Caco-2 (cell line): ENCODE data around the gene ZNHIT6. TPM values are rescaled to one million over a fixed set of nuclear protein-coding genes. Genes with fewer than 3 reads are reported as not detected.

Experiments used
- BruUV-seq: library from RNA; stranded (reverse); fragments of 400-500 nt; replicated peaks from 2 replicates; lab custom pipeline; 2021; lab: Mats Ljungman, UMichigan
- CTCF ChIA-PET: fragments of 300-600 bp; sonication (Branson Sonifier 250); formaldehyde crosslinking; loops from one replicate; lab custom pipeline; 2022; ENCODE audit warnings: antibody characterized with exemption; lab: Charles Lee
- POLR2A ChIA-PET: fragments of 300-600 bp; sonication (Branson Sonifier 250); formaldehyde crosslinking; loops from one replicate; lab custom pipeline; 2022; ENCODE audit warnings: antibody characterized with exemption; lab: Charles Lee
- DNase-seq, 2 experiments: peaks; one replicate each; pipeline versions ENCODE4 v3.0.0 to v3.0.0-alpha.2; 2020 to 2022
- H3K27me3 ChIP-seq: replicated peaks from 2 replicates; pipeline ENCODE4 v1.6.0; 2011; ENCODE audit warnings: low read length; ENCODE audit not compliant: control insufficient read depth, insufficient read depth
- H3K36me3 ChIP-seq: 2 replicates; pipeline ENCODE4 v1.5.1; 2011; ENCODE audit warnings: low read length; ENCODE audit not compliant: control insufficient read depth, insufficient read depth
- H3K4me1 ChIP-seq: fragments of 250-450 bp; sonication (Bioruptor Pico); 2 replicates; pipeline ENCODE4 v1.5.1; 2020; ENCODE audit warnings: mild to moderate bottlenecking
- H3K4me3 ChIP-seq: 2 replicates; pipeline ENCODE4 v1.5.1; 2011; ENCODE audit warnings: low read depth, mild to moderate bottlenecking, control low read depth, low read length
- H3K9me3 ChIP-seq: fragments of 250-450 bp; sonication (Bioruptor Pico); 2 replicates; pipeline ENCODE4 v1.5.1; 2020; ENCODE audit warnings: mild to moderate bottlenecking, moderate library complexity
- H3K27ac Mint-ChIP-seq: one replicate; pipeline ENCODE4 v1.8.0; 2022; ENCODE audit warnings: mixed read lengths; ENCODE audit not compliant: unreplicated experiment
- H3K27me3 Mint-ChIP-seq: one replicate; pipeline ENCODE4 v1.8.0; 2022; ENCODE audit warnings: mixed read lengths; ENCODE audit not compliant: insufficient read depth, unreplicated experiment
- H3K36me3 Mint-ChIP-seq: one replicate; pipeline ENCODE4 v1.8.0; 2022; ENCODE audit warnings: mild to moderate bottlenecking, mixed read lengths; ENCODE audit not compliant: insufficient read depth, unreplicated experiment
- H3K4me1 Mint-ChIP-seq: one replicate; pipeline ENCODE4 v1.8.0; 2022; ENCODE audit warnings: low read depth, mixed read lengths; ENCODE audit not compliant: unreplicated experiment
- H3K4me3 Mint-ChIP-seq: one replicate; pipeline ENCODE4 v1.8.0; 2022; ENCODE audit warnings: mild to moderate bottlenecking, moderate library complexity, mixed read lengths; ENCODE audit not compliant: unreplicated experiment
- H3K9me3 Mint-ChIP-seq: one replicate; pipeline ENCODE4 v1.8.0; 2022; ENCODE audit warnings: mixed read lengths; ENCODE audit not compliant: unreplicated experiment
- intact Hi-C: fragments of 100-400 bp; cut with micrococcal nuclease; formaldehyde crosslinking; loops from one replicate; pipeline ENCODE4 v1.10.0; 2022; ENCODE audit not compliant: unreplicated experiment
- total RNA-seq: library from RNA; stranded (reverse); gene quantifications from 2 replicates; pipeline ENCODE4 v1.2.3, GENCODE V29; 2022
- TF ChIP-seq, protein P1 (sequence below), 2 experiments: fragments of 200-600 bp in 1 of 2; IDR thresholded peaks; 1 replicate in 1 of 2; 2 replicates in 1 of 2; pipeline versions ENCODE4 v1.5.1 to v1.8.0; 2011 to 2022; ENCODE audit warnings: antibody characterized with exemption in 1 of 2, control low read depth in 1 of 2, inconsistent platforms in 1 of 2, low read depth in 1 of 2, low read length in 1 of 2, mild to moderate bottlenecking in 1 of 2, moderate library complexity in 1 of 2; ENCODE audit not compliant: insufficient read depth in 1 of 2, severe bottlenecking in 1 of 2, unreplicated experiment in 1 of 2

Gene ZNHIT6
- total RNA-seq, 1 experiment from 2014 or later, result 16.1 TPM

DNA sequence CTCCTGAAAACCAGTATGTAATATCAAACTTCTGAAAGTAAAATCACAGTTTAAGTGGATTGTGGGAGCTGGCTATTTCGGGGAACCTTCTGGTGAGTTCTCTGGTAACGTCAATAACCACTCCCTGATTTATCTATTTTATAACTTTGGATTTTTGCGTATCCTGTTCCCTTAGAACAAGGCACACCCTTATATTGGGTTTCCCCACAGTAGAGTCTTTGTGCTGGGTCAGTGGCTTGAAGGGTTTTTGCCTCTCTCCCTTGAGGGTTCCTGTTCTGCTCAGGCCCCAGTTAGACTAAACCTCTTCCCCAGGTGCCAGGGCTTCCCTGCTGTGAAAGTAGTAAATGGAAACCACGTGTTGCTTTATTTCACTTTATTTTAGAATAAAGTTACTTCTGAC is 106.3 kb downstream of the ZNHIT6 start:
- Histone ChIP-seq H3K9me3 (no peaks in the 10 kb centered on the region), H3K27me3 (no peaks in the 10 kb centered on the region), H3K36me3 (no peaks in the 10 kb centered on the region), H3K4me3 (no peak overlapping the region), H3K4me1 (peaks cover 24% of the 10 kb centered on the region)
- no peaks in the 10 kb centered on the region for H3K9me3 Mint-ChIP-seq
- TF ChIP-seq, protein P1, sequence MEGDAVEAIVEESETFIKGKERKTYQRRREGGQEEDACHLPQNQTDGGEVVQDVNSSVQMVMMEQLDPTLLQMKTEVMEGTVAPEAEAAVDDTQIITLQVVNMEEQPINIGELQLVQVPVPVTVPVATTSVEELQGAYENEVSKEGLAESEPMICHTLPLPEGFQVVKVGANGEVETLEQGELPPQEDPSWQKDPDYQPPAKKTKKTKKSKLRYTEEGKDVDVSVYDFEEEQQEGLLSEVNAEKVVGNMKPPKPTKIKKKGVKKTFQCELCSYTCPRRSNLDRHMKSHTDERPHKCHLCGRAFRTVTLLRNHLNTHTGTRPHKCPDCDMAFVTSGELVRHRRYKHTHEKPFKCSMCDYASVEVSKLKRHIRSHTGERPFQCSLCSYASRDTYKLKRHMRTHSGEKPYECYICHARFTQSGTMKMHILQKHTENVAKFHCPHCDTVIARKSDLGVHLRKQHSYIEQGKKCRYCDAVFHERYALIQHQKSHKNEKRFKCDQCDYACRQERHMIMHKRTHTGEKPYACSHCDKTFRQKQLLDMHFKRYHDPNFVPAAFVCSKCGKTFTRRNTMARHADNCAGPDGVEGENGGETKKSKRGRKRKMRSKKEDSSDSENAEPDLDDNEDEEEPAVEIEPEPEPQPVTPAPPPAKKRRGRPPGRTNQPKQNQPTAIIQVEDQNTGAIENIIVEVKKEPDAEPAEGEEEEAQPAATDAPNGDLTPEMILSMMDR (IDR thresholded peaks at IDR 0.05; ENCODE audit: insufficient read depth in 1 of 2, low read depth in 1 of 2, low read length in 1 of 2, severe bottlenecking in 1 of 2, unreplicated experiment in 1 of 2), result no peak
- H3K4me1 Mint-ChIP-seq, result peaks cover 28% of the 10 kb centered on the region
- no peak for DNase-seq
- CTCF ChIA-PET, result no interaction called here
- no peaks in the 10 kb centered on the region for H3K27me3 Mint-ChIP-seq
- H3K27ac Mint-ChIP-seq, result no peak overlapping the region
- POLR2A ChIA-PET, result no interaction called here
- no peak overlapping the region for H3K4me3 Mint-ChIP-seq
- no peaks in the 10 kb centered on the region for H3K36me3 Mint-ChIP-seq
- no TSS peak for BruUV-seq
- intact Hi-C loops, result no loop called here

DNA sequence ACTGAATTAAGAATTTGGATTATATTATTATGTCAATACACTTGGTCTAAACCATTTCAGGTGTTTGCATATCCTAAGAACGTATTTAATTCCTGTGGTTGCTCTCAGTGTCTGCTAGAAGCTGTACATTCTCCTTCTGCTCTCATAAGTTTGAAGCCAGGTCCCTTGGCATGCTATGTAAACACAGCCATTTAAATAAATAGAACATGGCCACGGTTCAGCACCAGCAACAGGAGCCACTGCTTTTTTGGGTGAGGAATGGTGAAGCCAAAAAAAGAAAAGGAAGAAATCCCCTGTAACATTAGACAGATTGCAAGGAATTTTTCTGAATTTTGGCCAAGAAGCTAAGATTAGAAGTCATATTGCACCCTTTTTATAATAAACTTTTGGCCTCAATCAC is 108.6 kb downstream of the ZNHIT6 start:
- DNase-seq, result no peak
- TF ChIP-seq, protein P1 (IDR thresholded peaks at IDR 0.05; ENCODE audit: insufficient read depth in 1 of 2, low read depth in 1 of 2, low read length in 1 of 2, severe bottlenecking in 1 of 2, unreplicated experiment in 1 of 2), result no peak
- no peak overlapping the region for H3K4me3 Mint-ChIP-seq
- no peak overlapping the region for H3K27ac Mint-ChIP-seq
- H3K9me3 ChIP-seq, result no peaks in the 10 kb centered on the region
- no peaks in the 10 kb centered on the region for H3K9me3 Mint-ChIP-seq
- intact Hi-C loops, result no loop called here
- no peaks in the 10 kb centered on the region for H3K27me3 ChIP-seq
- H3K27me3 Mint-ChIP-seq, result no peaks in the 10 kb centered on the region
- peaks cover 2% of the 10 kb centered on the region for H3K4me1 ChIP-seq
- CTCF ChIA-PET, result no interaction called here
- no TSS peak for BruUV-seq
- no peak overlapping the region for H3K4me3 ChIP-seq
- peaks cover 11% of the 10 kb centered on the region for H3K4me1 Mint-ChIP-seq
- H3K36me3 ChIP-seq, result no peaks in the 10 kb centered on the region
- H3K36me3 Mint-ChIP-seq, result no peaks in the 10 kb centered on the region
- POLR2A ChIA-PET, result no interaction called here

Other genes with a start within 250 kb of the ZNHIT6 start
- gene DDAH1, start 243.3 kb downstream of the ZNHIT6 start, total RNA-seq, result 83.0 and 87.9 TPM in 2 replicates
- gene CCN1, start 127.7 kb downstream of the ZNHIT6 start, total RNA-seq, result 87.4 and 88.8 TPM in 2 replicates